GM12874 (cell line): Measurements from ENCODE around the gene RNF220.

ENCODE experiments used
- TF ChIP-seq, protein P1 (sequence below): IDR thresholded peaks from 2 replicates; pipeline ENCODE4 v1.5.1; 2011; ENCODE audit warnings: low read depth, mild to moderate bottlenecking, control low read depth, low read length, moderate library complexity; ENCODE audit not compliant: insufficient read depth

Gene RNF220

DNA sequence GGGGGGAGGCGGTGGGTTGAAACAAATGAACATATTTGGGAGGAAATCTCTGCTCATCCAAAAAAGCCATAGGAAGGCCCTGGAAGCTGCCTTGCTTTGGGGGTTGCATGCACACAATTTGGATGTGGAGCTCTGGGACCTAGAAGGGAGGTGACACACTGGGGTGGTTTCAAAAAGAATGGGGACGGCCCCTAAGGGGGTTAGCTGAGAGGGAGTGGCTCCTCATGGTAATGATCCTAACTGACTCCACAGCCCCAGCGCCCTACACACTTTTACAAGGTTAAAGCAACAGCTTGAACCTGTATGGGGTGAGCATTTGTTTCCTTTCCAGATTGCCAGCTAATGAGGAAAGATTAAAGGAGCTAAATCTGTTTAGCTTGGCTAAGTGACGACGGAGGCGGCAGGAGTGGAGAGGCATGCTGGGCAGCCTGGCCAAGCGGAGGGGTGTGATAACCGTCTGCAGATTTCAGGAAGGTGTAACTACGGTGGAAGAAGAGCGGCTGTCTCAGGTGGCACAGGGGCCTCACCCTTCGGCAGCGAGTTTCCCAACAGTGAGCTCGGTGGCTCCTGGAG is 107.3 kb downstream of the RNF220 start:
- TF ChIP-seq, protein P1, sequence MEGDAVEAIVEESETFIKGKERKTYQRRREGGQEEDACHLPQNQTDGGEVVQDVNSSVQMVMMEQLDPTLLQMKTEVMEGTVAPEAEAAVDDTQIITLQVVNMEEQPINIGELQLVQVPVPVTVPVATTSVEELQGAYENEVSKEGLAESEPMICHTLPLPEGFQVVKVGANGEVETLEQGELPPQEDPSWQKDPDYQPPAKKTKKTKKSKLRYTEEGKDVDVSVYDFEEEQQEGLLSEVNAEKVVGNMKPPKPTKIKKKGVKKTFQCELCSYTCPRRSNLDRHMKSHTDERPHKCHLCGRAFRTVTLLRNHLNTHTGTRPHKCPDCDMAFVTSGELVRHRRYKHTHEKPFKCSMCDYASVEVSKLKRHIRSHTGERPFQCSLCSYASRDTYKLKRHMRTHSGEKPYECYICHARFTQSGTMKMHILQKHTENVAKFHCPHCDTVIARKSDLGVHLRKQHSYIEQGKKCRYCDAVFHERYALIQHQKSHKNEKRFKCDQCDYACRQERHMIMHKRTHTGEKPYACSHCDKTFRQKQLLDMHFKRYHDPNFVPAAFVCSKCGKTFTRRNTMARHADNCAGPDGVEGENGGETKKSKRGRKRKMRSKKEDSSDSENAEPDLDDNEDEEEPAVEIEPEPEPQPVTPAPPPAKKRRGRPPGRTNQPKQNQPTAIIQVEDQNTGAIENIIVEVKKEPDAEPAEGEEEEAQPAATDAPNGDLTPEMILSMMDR = no peak

DNA sequence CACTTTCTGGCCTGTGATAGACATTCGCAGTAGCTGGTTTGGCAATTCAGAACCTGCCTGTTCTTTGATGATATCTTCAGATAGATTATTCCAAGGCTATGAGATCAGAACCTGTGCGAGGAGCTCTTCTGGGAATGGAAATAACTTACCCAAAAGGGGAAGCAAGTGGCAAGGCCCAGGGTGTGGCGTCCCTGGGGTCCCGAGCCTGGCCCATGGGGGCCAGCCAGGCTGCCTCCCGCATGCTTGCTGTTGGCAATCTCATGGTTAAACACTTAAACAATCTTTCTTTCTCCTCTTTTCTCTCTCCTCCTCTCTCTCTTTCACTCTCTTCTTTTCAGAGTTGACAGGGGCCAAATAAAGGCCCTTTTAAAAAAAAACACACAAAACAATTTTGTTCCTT is 108.1 kb downstream of the RNF220 start:
- TF ChIP-seq, protein P1 = no peak

DNA sequence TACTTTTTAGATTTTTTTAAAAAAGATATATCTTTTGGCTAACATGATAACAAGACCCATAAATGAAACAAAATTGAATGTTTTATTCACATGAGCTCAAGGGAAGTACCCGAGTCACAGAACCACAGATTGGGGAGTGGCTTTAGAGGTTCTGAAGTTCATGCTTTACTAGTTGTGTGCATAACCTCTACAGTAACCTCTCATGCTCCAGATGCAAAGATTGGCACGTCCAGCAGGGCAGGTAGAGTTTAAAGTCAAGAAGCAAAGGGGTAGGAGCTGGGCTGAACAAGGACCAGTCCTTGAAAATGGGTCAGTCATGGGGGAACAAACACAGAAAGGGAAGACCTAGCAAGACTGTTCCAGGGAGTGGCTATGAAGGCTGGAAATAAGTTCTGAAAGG is 109.6 kb downstream of the RNF220 start:
- TF ChIP-seq, protein P1 = no peak

DNA sequence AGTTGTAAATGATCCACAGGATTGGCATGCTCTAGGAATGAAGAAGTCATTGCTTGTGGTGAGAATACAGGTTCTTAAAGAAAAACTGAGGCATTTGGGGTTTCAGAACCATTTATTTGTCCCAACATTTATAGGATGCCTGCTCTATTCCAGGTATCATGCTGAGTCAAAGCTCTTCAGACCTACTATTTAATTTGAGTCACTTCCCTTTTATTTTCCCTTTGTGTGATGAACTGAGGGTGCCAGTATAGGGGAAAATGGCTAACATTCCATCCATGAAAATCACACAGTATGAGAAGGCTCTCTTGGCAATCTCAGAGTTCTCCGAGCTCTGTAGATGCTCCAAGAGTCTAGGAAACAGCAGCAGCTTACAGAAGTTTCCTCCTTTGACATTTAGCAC is 110.4 kb downstream of the RNF220 start:
- TF ChIP-seq, protein P1 = no peak

DNA sequence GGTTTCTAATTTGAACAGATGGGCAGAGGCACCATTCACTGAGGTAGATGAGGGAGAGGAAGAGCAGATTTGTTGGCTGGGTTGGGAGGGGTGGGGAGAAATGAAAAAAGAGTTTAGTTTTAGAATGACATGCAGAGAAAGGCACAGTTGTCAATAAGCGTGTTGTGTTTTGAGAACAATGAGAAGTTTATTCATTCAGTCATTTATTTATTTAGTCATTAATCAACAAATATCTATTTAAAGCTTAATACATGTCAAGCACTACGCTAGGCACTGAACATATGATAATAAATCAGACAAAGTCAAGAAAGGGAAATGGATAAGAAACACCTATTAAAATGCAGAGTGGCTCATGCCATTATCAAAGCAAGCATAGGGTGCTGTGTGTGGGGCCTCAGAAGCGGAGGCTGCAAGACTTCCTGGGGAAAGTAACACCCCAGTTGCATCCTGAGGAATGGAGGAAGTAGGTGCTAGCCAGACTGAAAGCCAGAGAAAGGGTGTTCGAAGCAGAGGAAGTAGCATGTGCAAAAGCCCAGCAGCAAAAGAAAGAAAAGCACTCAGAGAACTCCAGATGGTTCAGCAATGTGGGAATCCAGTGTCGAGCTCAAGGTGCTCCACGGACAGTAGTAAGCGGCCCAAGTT is 114.1 kb downstream of the RNF220 start:
- TF ChIP-seq, protein P1 = no peak

DNA sequence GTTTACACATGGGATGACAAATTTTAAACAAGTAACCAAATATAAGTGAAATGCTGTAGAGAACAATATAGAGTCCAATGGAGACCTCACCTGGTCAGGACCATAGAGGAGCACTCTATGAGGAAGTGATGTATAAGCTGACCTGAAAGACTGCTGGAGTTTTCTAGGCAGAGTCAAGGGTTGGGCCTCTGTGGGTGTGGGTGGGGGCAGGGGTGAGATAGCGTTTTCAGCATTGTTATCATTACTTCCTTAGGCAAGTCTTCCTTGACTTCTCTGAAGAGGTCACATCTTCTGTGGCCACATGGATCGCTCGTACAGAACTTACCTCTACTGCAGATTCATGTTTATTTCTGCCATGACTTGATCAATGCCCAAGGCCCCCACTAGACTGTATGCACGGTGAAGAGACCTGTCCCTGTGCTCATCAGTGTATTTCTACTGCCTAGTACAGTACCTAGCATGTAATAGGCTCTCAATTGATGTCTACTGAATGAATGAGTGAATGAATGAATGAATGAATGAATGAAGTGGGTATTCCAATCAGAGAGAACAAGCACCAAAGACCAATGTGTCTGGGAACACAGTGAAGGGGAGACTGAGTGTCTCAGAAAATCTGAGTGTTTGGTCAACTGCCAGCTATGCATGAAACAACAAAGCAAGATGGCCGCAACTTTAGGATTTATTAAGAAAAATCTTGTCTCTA is 116.5 kb downstream of the RNF220 start:
- TF ChIP-seq, protein P1 = no peak
